ENCODE results near the gene TXNDC2.

Gene TXNDC2

DNA sequence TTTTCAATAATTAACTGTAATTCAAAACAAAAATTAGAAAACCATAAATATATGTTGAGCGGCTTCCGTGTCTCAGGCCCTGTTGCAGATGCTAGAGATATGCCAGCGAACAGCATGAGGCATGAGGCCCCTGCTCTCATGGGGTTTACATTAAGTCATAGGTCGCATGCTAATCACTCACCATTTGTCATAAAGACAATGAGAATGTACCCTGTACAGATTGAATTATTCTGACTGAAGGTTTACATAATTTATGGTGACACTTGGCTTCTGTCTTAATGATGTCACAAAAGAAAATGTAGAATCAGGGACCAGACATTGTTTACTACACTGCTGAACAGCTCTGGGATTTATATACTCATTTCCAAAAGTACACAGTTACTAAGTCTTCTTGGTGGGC is 22.1 kb downstream of the TXNDC2 start:
- Histone ChIP-seq H3K4ac (ENCODE audit: low read length) (no peak overlapping the region), H3K36me3 (replicated peaks in 1 of 2; ENCODE audit: control insufficient read depth in 2 of 2, insufficient read depth in 2 of 2, low read length in 2 of 2) (no peaks in the 10 kb centered on the region), H2BK12ac (ENCODE audit: low read length) (no peak overlapping the region), H3K9ac (ENCODE audit: low read depth, low read length, poor library complexity) (no peak overlapping the region), H3K4me1 (ENCODE audit: control insufficient read depth in 2 of 2, insufficient read depth in 1 of 2, low read depth in 1 of 2, low read length in 2 of 2) (peaks cover 0 to 5% of the 10 kb centered on the region in 2 donors), H4K91ac (ENCODE audit: low read depth, low read length, poor library complexity) (no peak overlapping the region), H2AFZ (ENCODE audit: low read length) (no peak overlapping the region), H3K79me1 (ENCODE audit: low read depth, low read length) (no peaks in the 10 kb centered on the region), H3K4me3 (ENCODE audit: low read length in 2 of 2) (no peak overlapping the region), H2BK15ac (ENCODE audit: low read length) (no peak overlapping the region), H4K8ac (ENCODE audit: low read depth, low read length) (no peak overlapping the region), H3K18ac (ENCODE audit: low read length) (no peak overlapping the region), H3K27me3 (ENCODE audit: control insufficient read depth in 3 of 3, insufficient read depth in 3 of 3, low read depth in 1 of 3, low read length in 3 of 3) (peaks cover 0 to 2% (median 0%) of the 10 kb centered on the region in 3 experiments), H3K14ac (ENCODE audit: low read length) (no peak overlapping the region), H2BK120ac (ENCODE audit: low read depth, low read length) (no peak overlapping the region), H3K4me2 (ENCODE audit: insufficient read depth, low read length, poor library complexity, severe bottlenecking) (no peak overlapping the region), H2BK5ac (ENCODE audit: low read length) (no peak overlapping the region), H3K9me3 (replicated peaks in 1 of 2; ENCODE audit: control insufficient read depth in 2 of 2, insufficient read depth in 1 of 2, low read depth in 1 of 2, low read length in 2 of 2) (no peaks in the 10 kb centered on the region), H3K23ac (ENCODE audit: low read depth, low read length, poor library complexity) (no peak overlapping the region), H3K27ac (replicated peaks; ENCODE audit: low read length) (no peak overlapping the region), H2AK5ac (ENCODE audit: low read depth, low read length) (no peak overlapping the region)
- WGBS, 2 donors (ENCODE audit: extremely low coverage in 2 of 2, insufficient read length in 2 of 2, insufficient replicate concordance in 1 of 2): no CpG with 5 or more reads among the region's 4 CpGs
- DNase-seq (ENCODE audit: low spot score): no peak

DNA sequence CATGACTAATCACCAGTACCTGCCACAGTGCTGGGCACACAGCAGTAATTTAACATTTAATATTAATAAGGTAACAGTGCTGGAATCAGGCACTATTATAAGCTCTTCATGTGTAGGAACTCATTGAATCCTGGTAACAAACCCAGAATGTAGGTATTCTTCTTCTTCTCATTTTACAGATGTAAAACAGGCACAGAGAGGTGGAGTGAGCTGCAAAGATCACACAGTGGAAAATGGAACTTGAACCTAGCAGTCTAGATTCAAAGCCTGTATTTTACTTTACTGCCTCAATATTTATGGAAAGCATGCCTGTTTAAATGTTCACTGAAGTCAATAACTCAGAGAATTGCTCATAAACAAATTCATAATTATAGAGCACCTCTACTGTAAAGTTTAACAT is 24.3 kb downstream of the TXNDC2 start:
- no peak overlapping the region for H2BK12ac ChIP-seq (ENCODE audit: low read length)
- no peak overlapping the region for H3K4me3 ChIP-seq (ENCODE audit: low read length in 2 of 2)
- H4K91ac ChIP-seq (ENCODE audit: low read depth, low read length, poor library complexity): no peak overlapping the region
- H4K8ac ChIP-seq (ENCODE audit: low read depth, low read length): no peak overlapping the region
- peaks cover 0 to 5% of the 10 kb centered on the region in 2 donors for H3K4me1 ChIP-seq (ENCODE audit: control insufficient read depth in 2 of 2, insufficient read depth in 1 of 2, low read depth in 1 of 2, low read length in 2 of 2)
- no peak overlapping the region for H3K23ac ChIP-seq (ENCODE audit: low read depth, low read length, poor library complexity)
- H3K4me2 ChIP-seq (ENCODE audit: insufficient read depth, low read length, poor library complexity, severe bottlenecking): no peak overlapping the region
- peaks cover 0 to 2% (median 0%) of the 10 kb centered on the region in 3 experiments for H3K27me3 ChIP-seq (ENCODE audit: control insufficient read depth in 3 of 3, insufficient read depth in 3 of 3, low read depth in 1 of 3, low read length in 3 of 3)
- no peaks in the 10 kb centered on the region for H3K36me3 ChIP-seq (replicated peaks in 1 of 2; ENCODE audit: control insufficient read depth in 2 of 2, insufficient read depth in 2 of 2, low read length in 2 of 2)
- H3K27ac ChIP-seq (replicated peaks; ENCODE audit: low read length): no peak overlapping the region
- no peak overlapping the region for H3K14ac ChIP-seq (ENCODE audit: low read length)
- no peak overlapping the region for H3K4ac ChIP-seq (ENCODE audit: low read length)
- H2BK5ac ChIP-seq (ENCODE audit: low read length): no peak overlapping the region
- no peak overlapping the region for H2AK5ac ChIP-seq (ENCODE audit: low read depth, low read length)
- H3K9me3 ChIP-seq (replicated peaks in 1 of 2; ENCODE audit: control insufficient read depth in 2 of 2, insufficient read depth in 1 of 2, low read depth in 1 of 2, low read length in 2 of 2): no peaks in the 10 kb centered on the region
- no peak overlapping the region for H3K18ac ChIP-seq (ENCODE audit: low read length)
- no peak overlapping the region for H2BK15ac ChIP-seq (ENCODE audit: low read length)
- H2BK120ac ChIP-seq (ENCODE audit: low read depth, low read length): no peak overlapping the region
- H2AFZ ChIP-seq (ENCODE audit: low read length): no peak overlapping the region
- H3K9ac ChIP-seq (ENCODE audit: low read depth, low read length, poor library complexity): no peak overlapping the region
- DNase-seq (ENCODE audit: low spot score): no peak
- H3K79me1 ChIP-seq (ENCODE audit: low read depth, low read length): peaks cover 5% of the 10 kb centered on the region

DNA sequence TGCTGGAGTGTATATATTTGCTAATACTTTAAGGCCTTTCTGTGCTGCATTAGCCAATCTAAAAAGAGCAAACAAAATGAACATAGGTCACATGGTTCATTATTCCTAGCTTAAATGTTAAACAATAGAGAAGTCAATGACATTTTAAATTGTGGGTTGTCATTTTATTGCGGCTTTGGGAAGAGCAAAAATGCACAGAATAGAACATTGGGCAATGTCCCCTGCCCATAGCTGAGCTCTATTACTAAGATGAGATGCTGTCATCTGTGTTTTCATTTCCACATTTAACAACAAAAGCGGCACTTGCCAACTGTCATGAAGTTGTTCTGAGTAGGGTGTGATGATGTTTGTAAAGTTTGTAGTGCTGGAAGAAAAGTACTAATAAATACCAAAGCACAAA is 24.9 kb downstream of the TXNDC2 start:
- Histone ChIP-seq H3K23ac (ENCODE audit: low read depth, low read length, poor library complexity) (no peak overlapping the region), H2AFZ (ENCODE audit: low read length) (no peak overlapping the region), H3K9me3 (replicated peaks in 1 of 2; ENCODE audit: control insufficient read depth in 2 of 2, insufficient read depth in 1 of 2, low read depth in 1 of 2, low read length in 2 of 2) (no peaks in the 10 kb centered on the region), H2AK5ac (ENCODE audit: low read depth, low read length) (no peak overlapping the region), H3K27ac (replicated peaks; ENCODE audit: low read length) (no peak overlapping the region), H3K4ac (ENCODE audit: low read length) (no peak overlapping the region), H2BK5ac (ENCODE audit: low read length) (no peak overlapping the region), H3K4me2 (ENCODE audit: insufficient read depth, low read length, poor library complexity, severe bottlenecking) (no peak overlapping the region), H3K79me1 (ENCODE audit: low read depth, low read length) (peaks cover 5% of the 10 kb centered on the region), H4K8ac (ENCODE audit: low read depth, low read length) (no peak overlapping the region), H3K4me1 (ENCODE audit: control insufficient read depth in 2 of 2, insufficient read depth in 1 of 2, low read depth in 1 of 2, low read length in 2 of 2) (peaks cover 0 to 5% of the 10 kb centered on the region in 2 donors), H3K14ac (ENCODE audit: low read length) (no peak overlapping the region), H3K18ac (ENCODE audit: low read length) (no peak overlapping the region), H3K27me3 (ENCODE audit: control insufficient read depth in 3 of 3, insufficient read depth in 3 of 3, low read depth in 1 of 3, low read length in 3 of 3) (peaks cover 0 to 2% (median 0%) of the 10 kb centered on the region in 3 experiments), H2BK15ac (ENCODE audit: low read length) (no peak overlapping the region), H3K4me3 (ENCODE audit: low read length in 2 of 2) (no peak overlapping the region), H3K36me3 (replicated peaks in 1 of 2; ENCODE audit: control insufficient read depth in 2 of 2, insufficient read depth in 2 of 2, low read length in 2 of 2) (no peaks in the 10 kb centered on the region), H4K91ac (ENCODE audit: low read depth, low read length, poor library complexity) (no peak overlapping the region), H2BK12ac (ENCODE audit: low read length) (no peak overlapping the region), H2BK120ac (ENCODE audit: low read depth, low read length) (no peak overlapping the region), H3K9ac (ENCODE audit: low read depth, low read length, poor library complexity) (no peak overlapping the region)
- no peak for DNase-seq (ENCODE audit: low spot score)
- no CpG with 5 or more reads among the region's 2 CpGs for WGBS, 2 donors (ENCODE audit: extremely low coverage in 2 of 2, insufficient read length in 2 of 2, insufficient replicate concordance in 1 of 2)

DNA sequence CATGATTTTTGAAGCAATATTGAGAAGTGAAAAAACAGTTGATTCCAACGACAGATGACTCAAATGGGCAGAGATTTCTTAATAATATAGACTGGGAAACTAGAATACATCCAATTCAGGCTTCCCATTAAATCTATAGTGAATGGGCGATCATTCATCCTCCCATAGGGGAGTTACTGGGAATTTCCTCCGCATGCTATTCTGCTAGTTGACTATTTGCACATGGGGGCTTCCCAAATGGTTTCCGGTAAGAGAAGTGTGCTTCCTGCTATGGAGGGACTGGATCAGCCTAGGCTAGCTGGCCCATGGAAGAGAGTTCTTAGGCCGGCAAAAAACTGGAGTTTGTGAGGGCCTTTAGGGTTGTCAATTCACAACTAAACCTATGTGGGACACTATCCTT is 25.5 kb downstream of the TXNDC2 start:
- no peak overlapping the region for H2AFZ ChIP-seq (ENCODE audit: low read length)
- peaks cover 0 to 2% (median 0%) of the 10 kb centered on the region in 3 experiments for H3K27me3 ChIP-seq (ENCODE audit: control insufficient read depth in 3 of 3, insufficient read depth in 3 of 3, low read depth in 1 of 3, low read length in 3 of 3)
- no peak overlapping the region for H3K23ac ChIP-seq (ENCODE audit: low read depth, low read length, poor library complexity)
- no peaks in the 10 kb centered on the region for H3K36me3 ChIP-seq (replicated peaks in 1 of 2; ENCODE audit: control insufficient read depth in 2 of 2, insufficient read depth in 2 of 2, low read length in 2 of 2)
- H2BK5ac ChIP-seq (ENCODE audit: low read length): no peak overlapping the region
- no peak overlapping the region for H3K4ac ChIP-seq (ENCODE audit: low read length)
- no peak overlapping the region for H3K18ac ChIP-seq (ENCODE audit: low read length)
- H2BK12ac ChIP-seq (ENCODE audit: low read length): no peak overlapping the region
- no peak overlapping the region for H2BK120ac ChIP-seq (ENCODE audit: low read depth, low read length)
- no peak overlapping the region for H4K91ac ChIP-seq (ENCODE audit: low read depth, low read length, poor library complexity)
- H3K4me3 ChIP-seq (ENCODE audit: low read length in 2 of 2): no peak overlapping the region
- H3K14ac ChIP-seq (ENCODE audit: low read length): no peak overlapping the region
- no peak for DNase-seq (ENCODE audit: low spot score)
- no peaks in the 10 kb centered on the region for H3K9me3 ChIP-seq (replicated peaks in 1 of 2; ENCODE audit: control insufficient read depth in 2 of 2, insufficient read depth in 1 of 2, low read depth in 1 of 2, low read length in 2 of 2)
- no peak overlapping the region for H3K4me2 ChIP-seq (ENCODE audit: insufficient read depth, low read length, poor library complexity, severe bottlenecking)
- no CpG with 5 or more reads among the region's 5 CpGs for whole genome bisulfite sequencing, 2 donors (ENCODE audit: extremely low coverage in 2 of 2, insufficient read length in 2 of 2, insufficient replicate concordance in 1 of 2)
- no peak overlapping the region for H3K27ac ChIP-seq (replicated peaks; ENCODE audit: low read length)
- H3K4me1 ChIP-seq (ENCODE audit: control insufficient read depth in 2 of 2, insufficient read depth in 1 of 2, low read depth in 1 of 2, low read length in 2 of 2): peaks cover 1 to 11% of the 10 kb centered on the region in 2 donors
- peaks cover 5% of the 10 kb centered on the region for H3K79me1 ChIP-seq (ENCODE audit: low read depth, low read length)
- no peak overlapping the region for H3K9ac ChIP-seq (ENCODE audit: low read depth, low read length, poor library complexity)
- H2AK5ac ChIP-seq (ENCODE audit: low read depth, low read length): no peak overlapping the region
- no peak overlapping the region for H4K8ac ChIP-seq (ENCODE audit: low read depth, low read length)
- H2BK15ac ChIP-seq (ENCODE audit: low read length): no peak overlapping the region

Data from neuronal stem cell (in vitro differentiated cells).